ENCODE data around the gene SLC35D2.

The SLC35D2 gene

GRCh38 chr9:96274939-96275338 is 108.6 kb downstream of the SLC35D2 start:
- Histone ChIP-seq H3K27me3 (ENCODE audit: control insufficient read depth, insufficient read depth, low read length, poor library complexity, severe bottlenecking) (no peaks in the 10 kb centered on the region), H3K36me3 (ENCODE audit: control insufficient read depth, insufficient read depth, low read length) (no peaks in the 10 kb centered on the region), H3K27ac (ENCODE audit: insufficient read depth, low read depth, low read length, poor library complexity, severe bottlenecking) (no peak overlapping the region), H3K9me3 (ENCODE audit: control insufficient read depth, low read length) (peaks cover 2% of the 10 kb centered on the region), H3K4me3 (ENCODE audit: insufficient read depth, low read depth, low read length) (no peak overlapping the region), H3K4me1 (ENCODE audit: control insufficient read depth, insufficient read depth, low read length) (no peaks in the 10 kb centered on the region)
- 83 to 86% methylated on average over 1 to 2 of the region's 2 CpGs for WGBS, 2 experiments

All from ectodermal cell (in vitro differentiated cells).